ENCODE data around the gene PRRT4. TPM values are rescaled to one million over a fixed set of nuclear protein-coding genes. Genes with fewer than 3 reads are reported as not detected.

Gene PRRT4
- total and polyA plus RNA-seq, 9 of the 15 experiments (the other 6 are each of a cell fraction or from before 2014, with no cell fraction given): not detected

DNA sequence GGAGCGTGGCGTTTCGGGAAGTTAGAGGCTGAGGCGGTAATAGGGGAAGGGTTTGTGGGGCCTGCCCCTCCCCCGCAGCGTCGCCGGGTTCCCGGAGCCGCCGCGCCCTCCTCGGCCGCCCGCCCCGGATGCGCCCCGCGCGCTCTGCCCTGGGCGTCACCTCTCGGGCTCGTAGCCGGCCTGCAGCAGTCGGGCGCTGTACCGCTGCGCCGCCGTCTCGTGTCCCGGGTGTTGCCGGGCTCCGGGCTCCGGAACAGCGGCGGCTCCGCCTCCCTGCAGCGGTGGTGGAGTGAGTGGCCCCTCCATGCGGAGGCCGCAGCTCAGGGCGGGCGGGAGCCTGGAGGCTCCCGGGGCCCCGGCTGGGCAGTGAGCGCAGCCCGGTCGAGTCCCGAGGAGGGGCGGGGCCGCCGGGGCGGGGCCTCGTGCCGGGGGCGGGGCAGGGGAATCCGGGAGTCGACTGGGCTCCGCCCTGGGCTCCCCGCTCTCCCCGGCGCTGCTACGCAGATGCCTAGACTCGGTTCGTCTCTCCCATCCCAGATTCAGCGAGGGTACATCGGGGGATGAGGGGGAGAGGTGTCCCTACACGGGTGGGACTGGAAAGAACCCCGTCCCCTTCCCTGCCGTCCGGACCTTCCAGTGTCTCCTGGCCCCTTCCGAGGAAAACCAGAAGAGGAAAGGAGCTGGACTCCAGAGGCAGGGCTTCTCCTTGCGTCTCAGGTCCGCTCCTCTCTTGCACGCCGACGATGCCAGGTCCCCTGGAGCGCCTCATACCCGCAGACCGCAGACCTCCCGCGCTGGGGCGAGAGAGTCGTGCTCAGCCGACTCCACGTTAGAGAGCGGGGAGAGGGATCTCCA is 48.3 kb upstream of the PRRT4 start, which contains the start of gene IMPDH1 (continued):
- TF ChIP-seq AFF4 (CRISPR knock-in tag; IDR thresholded peaks at IDR 0.05): no peak
- peak; percentile 82; the same call in 1 of the 2 replicates for TF ChIP-seq NR4A1 (CRISPR knock-in tag; IDR thresholded peaks at IDR 0.05)
- TF ChIP-seq NR4A1 (tag; IDR thresholded peaks at IDR 0.05): peak; percentile 52; the same call in 1 of the 2 replicates
- TF ChIP-seq SRSF1 (IDR thresholded peaks at IDR 0.05; ENCODE audit: low read depth, low read length): no peak
- no peak; the same call in 1 of the 2 replicates for TF ChIP-seq TCF3 (CRISPR knock-in tag; IDR thresholded peaks at IDR 0.05)
- TF ChIP-seq DIDO1 (tag; IDR thresholded peaks at IDR 0.05; ENCODE audit: low read depth): no peak
- TF ChIP-seq E2F6 (IDR thresholded peaks at IDR 0.05; ENCODE audit: borderline replicate concordance in 1 of 2, extremely low read depth in 1 of 2, insufficient read depth in 1 of 2, insufficient read length in 1 of 2, low read depth in 1 of 2, low read length in 1 of 2, poor library complexity in 1 of 2, severe bottlenecking in 1 of 2): peak; percentile 61 to 65
- TF ChIP-seq, protein P1, sequence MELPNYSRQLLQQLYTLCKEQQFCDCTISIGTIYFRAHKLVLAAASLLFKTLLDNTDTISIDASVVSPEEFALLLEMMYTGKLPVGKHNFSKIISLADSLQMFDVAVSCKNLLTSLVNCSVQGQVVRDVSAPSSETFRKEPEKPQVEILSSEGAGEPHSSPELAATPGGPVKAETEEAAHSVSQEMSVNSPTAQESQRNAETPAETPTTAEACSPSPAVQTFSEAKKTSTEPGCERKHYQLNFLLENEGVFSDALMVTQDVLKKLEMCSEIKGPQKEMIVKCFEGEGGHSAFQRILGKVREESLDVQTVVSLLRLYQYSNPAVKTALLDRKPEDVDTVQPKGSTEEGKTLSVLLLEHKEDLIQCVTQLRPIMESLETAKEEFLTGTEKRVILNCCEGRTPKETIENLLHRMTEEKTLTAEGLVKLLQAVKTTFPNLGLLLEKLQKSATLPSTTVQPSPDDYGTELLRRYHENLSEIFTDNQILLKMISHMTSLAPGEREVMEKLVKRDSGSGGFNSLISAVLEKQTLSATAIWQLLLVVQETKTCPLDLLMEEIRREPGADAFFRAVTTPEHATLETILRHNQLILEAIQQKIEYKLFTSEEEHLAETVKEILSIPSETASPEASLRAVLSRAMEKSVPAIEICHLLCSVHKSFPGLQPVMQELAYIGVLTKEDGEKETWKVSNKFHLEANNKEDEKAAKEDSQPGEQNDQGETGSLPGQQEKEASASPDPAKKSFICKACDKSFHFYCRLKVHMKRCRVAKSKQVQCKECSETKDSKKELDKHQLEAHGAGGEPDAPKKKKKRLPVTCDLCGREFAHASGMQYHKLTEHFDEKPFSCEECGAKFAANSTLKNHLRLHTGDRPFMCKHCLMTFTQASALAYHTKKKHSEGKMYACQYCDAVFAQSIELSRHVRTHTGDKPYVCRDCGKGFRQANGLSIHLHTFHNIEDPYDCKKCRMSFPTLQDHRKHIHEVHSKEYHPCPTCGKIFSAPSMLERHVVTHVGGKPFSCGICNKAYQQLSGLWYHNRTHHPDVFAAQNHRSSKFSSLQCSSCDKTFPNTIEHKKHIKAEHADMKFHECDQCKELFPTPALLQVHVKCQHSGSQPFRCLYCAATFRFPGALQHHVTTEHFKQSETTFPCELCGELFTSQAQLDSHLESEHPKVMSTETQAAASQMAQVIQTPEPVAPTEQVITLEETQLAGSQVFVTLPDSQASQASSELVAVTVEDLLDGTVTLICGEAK (IDR thresholded peaks at IDR 0.05): no peak
- TF ChIP-seq, protein P1 (CRISPR knock-in tag; IDR thresholded peaks at IDR 0.05): no peak
- peak; percentile 89 for TF ChIP-seq E2F3 (CRISPR knock-in tag; IDR thresholded peaks at IDR 0.05)
- TF ChIP-seq ZC3H8 (IDR thresholded peaks at IDR 0.05): no peak
- no peak for TF ChIP-seq HNRNPH1 (optimal IDR thresholded peaks at IDR 0.05; ENCODE audit: low read depth, low read length)

All from K562 (cell line).